Stimulated activated CD8-positive, alpha-beta memory T cell treated with anti-CD3 and anti-CD28 coated beads, Interleukin-15, amount 100 ng/mL, for 1 hour (primary cell): ENCODE measurements around the gene OR51I2.

Source experiments
- DNase-seq: peaks from one replicate; pipeline ENCODE4 v3.0.0-alpha.2; 2020; ENCODE audit warnings: low read depth

Gene OR51I2, protein sequence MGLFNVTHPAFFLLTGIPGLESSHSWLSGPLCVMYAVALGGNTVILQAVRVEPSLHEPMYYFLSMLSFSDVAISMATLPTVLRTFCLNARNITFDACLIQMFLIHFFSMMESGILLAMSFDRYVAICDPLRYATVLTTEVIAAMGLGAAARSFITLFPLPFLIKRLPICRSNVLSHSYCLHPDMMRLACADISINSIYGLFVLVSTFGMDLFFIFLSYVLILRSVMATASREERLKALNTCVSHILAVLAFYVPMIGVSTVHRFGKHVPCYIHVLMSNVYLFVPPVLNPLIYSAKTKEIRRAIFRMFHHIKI

DNA sequence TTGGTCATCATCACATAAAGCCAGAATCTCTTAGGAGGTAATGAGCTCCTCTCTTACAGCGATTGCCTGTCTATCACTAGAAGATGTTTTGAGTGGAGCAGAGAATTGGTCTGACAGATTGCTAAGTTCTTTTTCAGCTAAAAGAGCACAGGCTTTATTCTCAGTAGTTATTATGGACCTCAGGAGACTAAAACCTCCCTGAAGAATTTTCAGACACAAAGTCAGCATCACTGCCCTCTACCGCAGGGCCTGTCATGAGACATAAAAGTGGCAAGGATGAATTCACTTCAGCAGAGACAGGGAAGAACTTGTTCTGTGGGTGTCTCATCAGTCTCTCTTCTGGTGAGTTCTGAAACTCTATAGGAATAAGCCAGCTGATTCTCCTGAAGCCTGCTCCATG is at the start of gene OR51I2:
Gene OR51I2 (plus strand): TSS at position 301 of the 400 bp plus-strand sequence. CDS start 4,166 bp downstream, outside the sequence.
- DNase-seq, result no peak

- no peak for DNase-seq
These were observed 44.0 kb upstream of the OR51I2 start for GRCh38 chr11:5405173-5405572.

DNA sequence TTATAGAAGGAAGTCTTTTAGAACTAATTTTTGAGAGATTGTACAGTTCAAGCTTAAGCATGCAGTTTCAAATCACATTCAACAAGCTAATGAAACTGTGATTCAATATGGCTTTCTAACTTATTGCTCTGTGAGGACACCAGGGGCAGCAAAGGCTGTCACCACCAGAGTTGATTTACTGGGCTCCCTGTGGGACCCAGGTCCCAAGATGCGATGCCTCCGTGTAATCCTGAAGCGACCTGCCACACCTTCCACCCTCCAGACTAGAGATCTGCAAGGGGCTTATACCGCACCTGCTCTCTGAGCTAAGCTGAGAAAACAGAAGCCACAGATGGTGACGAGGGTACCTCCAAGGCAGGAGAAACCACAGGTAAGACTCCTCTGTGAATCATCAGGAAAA is 28.1 kb upstream of the OR51I2 start:
- no peak for DNase-seq

- no peak for DNase-seq
These were observed 27.3 kb upstream of the OR51I2 start, which contains the start of gene OR51Q1 for GRCh38 chr11:5421811-5422210. Gene OR51Q1, plus strand, starts transcription at chr11:5422111. Its CDS starts 90 bp downstream, at chr11:5422201.

GRCh38 chr11:5423131-5423530 is 26.0 kb upstream of the OR51I2 start:
- no peak for DNase-seq

- DNase-seq, result no peak
These were observed 7.7 kb upstream of the OR51I2 start, which contains the start of gene OR51I1 for GRCh38 chr11:5441414-5441813. Gene OR51I1, minus strand, starts transcription at chr11:5441514. Its CDS starts 0 bp downstream, at chr11:5441514.

- no peak for DNase-seq
These were observed 5.2 kb upstream of the OR51I2 start for GRCh38 chr11:5443835-5444393.

GRCh38 chr11:5449432-5449831 is 309 bp downstream of the OR51I2 start:
- DNase-seq, result no peak

GRCh38 chr11:5460983-5461621 is 12.0 kb downstream of the OR51I2 start:
- no peak for DNase-seq

GRCh38 chr11:5467527-5467926 is 18.4 kb downstream of the OR51I2 start:
- DNase-seq, result no peak

DNA sequence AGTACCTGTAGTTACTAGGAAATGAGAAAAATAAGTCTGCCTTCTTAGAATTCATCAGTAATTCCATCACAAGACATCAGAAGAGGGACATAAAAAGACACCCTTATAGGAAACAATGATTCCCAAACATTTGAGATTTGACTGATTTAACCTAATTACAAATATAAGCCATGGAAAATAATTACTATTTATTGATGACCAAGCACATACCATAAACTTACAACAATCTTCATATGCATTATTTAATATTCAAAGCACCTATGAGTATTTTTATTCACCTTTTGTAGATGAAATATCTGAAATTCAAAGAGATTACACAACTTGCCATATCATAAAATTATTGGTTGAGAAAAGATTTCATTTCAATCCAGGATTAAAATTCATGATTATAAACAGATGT is 24.8 kb downstream of the OR51I2 start:
- DNase-seq, result no peak

- DNase-seq, result peak; percentile 4
These were observed 27.2 kb downstream of the OR51I2 start for GRCh38 chr11:5476186-5476819.

GRCh38 chr11:5486003-5486402 is 36.9 kb downstream of the OR51I2 start:
- no peak for DNase-seq

GRCh38 chr11:5486421-5486820 is 37.3 kb downstream of the OR51I2 start:
- DNase-seq, result no peak

DNA sequence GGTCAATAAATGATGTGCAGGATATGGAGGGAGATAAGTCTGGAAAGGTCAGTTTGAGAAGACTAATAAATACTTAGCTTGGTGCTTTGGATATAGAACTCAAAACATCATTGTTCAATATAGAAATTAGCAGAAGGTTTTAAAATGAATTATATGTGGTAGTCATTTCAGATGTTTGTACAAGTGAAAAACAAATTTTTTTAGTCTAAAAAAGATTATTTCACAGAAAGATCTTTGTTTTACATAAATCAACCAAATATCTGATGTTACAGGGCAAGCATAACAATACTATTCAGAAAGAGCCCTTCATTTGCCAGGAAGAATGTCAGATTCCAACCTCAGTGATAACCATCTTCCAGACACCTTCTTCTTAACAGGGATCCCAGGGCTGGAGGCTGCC is 39.3 kb downstream of the OR51I2 start, which contains the start of gene OR52D1:
Gene OR52D1 (plus strand): TSS at position 301 of the 400 bp plus-strand sequence. CDS start 22 bp downstream, at position 323.
- DNase-seq, result no peak

DNA sequence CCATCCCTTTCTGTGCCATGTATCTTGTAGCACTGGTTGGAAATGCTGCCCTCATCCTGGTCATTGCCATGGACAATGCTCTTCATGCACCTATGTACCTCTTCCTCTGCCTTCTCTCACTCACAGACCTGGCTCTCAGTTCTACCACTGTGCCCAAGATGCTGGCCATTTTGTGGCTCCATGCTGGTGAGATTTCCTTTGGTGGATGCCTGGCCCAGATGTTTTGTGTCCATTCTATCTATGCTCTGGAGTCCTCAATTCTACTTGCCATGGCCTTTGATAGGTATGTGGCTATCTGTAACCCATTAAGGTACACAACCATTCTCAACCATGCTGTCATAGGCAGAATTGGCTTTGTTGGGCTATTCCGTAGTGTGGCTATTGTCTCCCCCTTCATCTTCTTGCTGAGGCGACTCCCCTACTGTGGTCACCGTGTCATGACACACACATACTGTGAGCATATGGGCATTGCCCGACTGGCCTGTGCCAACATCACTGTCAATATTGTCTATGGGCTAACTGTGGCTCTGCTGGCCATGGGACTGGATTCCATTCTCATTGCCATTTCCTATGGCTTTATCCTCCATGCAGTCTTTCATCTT is 39.8 kb downstream of the OR51I2 start:
- DNase-seq, result no peak

DNA sequence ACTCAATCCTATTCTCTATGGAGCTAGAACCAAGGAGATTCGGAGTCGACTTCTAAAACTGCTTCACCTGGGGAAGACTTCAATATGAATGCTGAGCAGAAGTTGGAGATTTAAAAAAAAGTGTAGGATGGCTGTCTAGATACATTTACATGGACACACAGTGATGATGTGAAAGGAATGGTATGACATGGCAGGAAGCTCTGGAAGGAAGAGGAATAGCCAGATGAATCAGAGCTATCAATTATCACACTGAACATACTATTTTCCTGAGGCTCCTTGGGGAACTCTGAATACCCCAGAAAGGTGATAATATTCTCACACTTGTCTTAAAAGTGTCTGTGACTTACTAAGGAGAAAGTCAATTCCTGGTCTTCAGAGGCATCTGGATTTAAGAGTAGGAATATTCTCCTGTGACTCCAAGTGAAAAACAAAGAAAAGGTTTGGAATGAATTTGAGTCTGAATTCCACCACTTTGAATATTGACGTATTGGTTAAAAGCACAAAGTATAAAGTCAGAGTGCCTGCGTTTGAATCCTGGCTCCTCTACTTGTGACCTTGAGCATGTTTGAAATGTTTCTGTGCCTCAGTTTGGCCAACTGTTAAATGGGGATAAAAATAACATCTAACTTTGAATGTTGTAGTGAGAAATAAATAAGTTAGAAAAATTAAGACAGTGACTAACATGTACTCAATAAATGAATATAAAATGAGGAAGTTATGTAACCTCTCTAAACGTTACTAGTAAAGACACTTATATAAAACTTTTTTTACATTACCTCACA is 40.6 kb downstream of the OR51I2 start:
- no peak for DNase-seq

- DNase-seq, result no peak
These were observed 50.5 kb downstream of the OR51I2 start for GRCh38 chr11:5499671-5500070.

DNA sequence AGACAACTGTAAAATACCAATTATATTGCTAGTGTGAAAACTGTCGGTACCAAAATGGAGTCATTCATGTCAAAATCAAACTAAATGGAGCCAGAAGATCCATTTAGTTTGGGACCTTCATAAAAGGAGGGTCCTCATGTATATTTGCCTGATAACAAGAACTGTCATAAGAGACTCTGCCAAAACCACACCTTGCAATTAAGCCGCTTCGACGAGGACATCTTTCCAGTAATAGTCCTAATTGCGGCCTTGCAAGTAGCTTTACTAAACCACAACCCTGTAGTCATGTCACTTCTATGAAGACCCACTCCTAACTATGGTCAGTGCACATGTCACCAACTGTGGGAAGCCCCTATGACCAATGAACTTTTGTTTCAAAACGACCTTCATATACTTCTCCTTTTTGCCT is 51.3 kb downstream of the OR51I2 start:
- no peak for DNase-seq

- DNase-seq, result no peak
These were observed 55.3 kb downstream of the OR51I2 start for GRCh38 chr11:5504403-5504921.
